D721Med (cell line): ENCODE data around the gene PRG2.
"Not testable (repeated sequence)": the region's sequence is repeated elsewhere in the genome, so short reads cannot be mapped to it uniquely, and the experiment has no call there.

Experiments used
- DNase-seq: peaks from one replicate; pipeline ENCODE4 v3.0.0; 2011; ENCODE audit warnings: low spot score; ENCODE audit not compliant: insufficient read length
- FAIRE-seq: peaks from 2 replicates; lab custom pipeline; 2011; peaks lifted over from hg19 to GRCh38; lab: Jason Lieb, UNC
- TF ChIP-seq, protein P1 (sequence below): IDR thresholded peaks from 2 replicates; pipeline ENCODE4 v1.5.1; 2012; ENCODE audit warnings: mild to moderate bottlenecking, control low read depth; ENCODE audit not compliant: insufficient read depth; ENCODE audit errors: missing control alignments

Gene PRG2

DNA sequence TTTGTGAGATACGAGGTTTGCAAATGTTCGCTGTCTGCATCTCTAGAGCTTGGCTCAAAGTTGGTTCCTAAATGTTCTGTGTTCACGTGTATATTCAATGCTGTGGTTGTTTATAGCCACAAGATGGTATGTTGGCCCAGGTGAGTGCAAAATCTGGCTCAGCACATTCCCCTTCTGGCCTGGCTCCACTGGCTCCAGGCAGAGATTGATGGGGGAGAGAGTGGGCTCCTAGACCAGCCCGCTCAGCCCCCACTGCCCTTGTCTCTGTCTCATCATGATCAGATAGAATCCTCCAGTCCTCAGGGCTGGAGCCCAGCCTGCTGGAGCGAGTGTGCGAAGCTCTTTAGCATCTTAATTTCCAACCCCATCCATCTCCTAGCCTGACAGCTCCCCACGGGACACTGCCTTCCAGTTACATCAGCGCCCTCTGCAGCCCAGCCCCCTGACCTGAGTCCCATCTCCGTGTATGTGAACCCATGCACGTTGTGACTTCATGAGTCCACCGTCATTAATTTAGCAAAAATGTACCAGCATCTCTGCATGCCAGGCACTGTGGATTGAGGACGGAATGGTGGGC is 50.3 kb downstream of the PRG2 start:
- TF ChIP-seq, protein P1, sequence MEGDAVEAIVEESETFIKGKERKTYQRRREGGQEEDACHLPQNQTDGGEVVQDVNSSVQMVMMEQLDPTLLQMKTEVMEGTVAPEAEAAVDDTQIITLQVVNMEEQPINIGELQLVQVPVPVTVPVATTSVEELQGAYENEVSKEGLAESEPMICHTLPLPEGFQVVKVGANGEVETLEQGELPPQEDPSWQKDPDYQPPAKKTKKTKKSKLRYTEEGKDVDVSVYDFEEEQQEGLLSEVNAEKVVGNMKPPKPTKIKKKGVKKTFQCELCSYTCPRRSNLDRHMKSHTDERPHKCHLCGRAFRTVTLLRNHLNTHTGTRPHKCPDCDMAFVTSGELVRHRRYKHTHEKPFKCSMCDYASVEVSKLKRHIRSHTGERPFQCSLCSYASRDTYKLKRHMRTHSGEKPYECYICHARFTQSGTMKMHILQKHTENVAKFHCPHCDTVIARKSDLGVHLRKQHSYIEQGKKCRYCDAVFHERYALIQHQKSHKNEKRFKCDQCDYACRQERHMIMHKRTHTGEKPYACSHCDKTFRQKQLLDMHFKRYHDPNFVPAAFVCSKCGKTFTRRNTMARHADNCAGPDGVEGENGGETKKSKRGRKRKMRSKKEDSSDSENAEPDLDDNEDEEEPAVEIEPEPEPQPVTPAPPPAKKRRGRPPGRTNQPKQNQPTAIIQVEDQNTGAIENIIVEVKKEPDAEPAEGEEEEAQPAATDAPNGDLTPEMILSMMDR: peak; percentile 60
- no peak for FAIRE-seq

DNA sequence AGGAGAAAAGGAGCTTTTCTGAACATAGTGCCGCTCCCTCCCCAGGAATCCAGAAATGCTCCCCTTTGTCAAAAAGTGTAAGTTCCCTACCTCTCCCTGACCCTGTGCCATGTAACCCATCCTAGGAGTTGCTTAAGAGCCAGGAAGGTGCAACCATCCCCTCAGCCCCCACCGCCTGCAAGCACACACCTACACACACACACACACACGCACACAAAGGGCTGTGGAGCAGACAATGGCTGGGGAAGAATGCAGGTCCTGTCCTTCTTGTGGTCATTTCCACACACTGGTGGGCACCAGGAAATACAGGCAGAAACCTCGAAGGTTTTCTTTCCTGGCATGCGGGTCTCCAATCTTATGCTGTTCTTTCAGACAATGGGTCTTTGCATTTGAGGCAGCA is 51.1 kb downstream of the PRG2 start:
- no peak for FAIRE-seq
- DNase-seq: no peak
- TF ChIP-seq, protein P1: no peak

More for the DNA sequence above, 50.3 kb downstream of the PRG2 start:
- no peak for DNase-seq

DNA sequence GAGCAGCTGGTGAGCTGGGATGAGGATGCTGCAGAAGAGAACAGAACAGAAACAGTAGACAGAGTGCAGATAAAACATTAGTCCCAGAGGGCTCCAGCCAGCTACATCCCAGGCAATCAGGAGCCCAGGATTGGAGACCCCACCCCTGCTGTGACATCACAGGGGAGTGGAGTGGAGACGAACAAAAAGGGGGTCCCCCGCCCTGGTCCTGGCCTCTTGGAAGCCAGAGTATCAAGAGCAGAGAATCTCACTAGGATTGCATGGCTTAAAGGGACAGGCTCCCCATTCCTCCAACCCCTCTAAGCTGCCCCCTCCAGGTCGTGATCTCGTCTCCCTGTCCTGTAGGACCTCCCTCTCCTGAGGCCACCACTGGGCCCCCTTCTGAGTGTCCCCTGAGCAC is 52.3 kb downstream of the PRG2 start, which contains the start of gene P2RX3:
P2RX3 (plus strand) TSS at position 211 of the 400 bp plus-strand sequence. CDS start 199 bp downstream, outside the sequence.
- FAIRE-seq (no peak), DNase-seq (no peak)
- TF ChIP-seq, protein P1: no peak

DNA sequence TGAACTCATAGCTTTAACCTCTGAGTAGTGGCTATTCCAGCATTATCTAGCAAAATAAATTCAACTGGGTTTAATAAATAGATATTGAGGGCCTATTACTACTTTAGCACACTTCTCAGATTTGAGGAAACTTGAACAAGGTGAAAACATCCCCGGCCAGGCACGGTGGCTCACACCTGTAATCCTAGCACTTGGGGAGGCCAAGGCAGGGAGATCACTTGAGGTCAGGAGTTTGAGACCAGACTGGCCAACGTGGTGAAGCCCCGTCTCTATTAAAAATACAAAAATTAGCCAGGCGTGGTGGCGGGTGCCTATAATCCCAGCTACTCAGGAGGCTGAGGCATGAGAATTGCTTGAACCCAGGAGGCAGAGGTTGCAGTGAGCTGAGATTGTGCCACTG is 53.6 kb downstream of the PRG2 start:
- FAIRE-seq, DNase-seq: not testable (repeated sequence)
